Endothelial cell of umbilical vein (primary cell): ENCODE data around the gene ZBTB14. TPM values are rescaled to one million over a fixed set of nuclear protein-coding genes. Genes with fewer than 3 reads are reported as not detected.

Source experiments
- BruUV-seq: library from RNA; stranded (reverse); fragments of 400-500 nt; replicated peaks from 2 replicates; lab custom pipeline; 2021; lab: Mats Ljungman, UMichigan
- CTCF ChIA-PET: fragments of 300-600, 350-600 bp; sonication (Branson Sonifier 250); formaldehyde crosslinking; loops from one replicate; lab custom pipeline; 2021; ENCODE audit warnings: antibody characterized with exemption, inconsistent platforms; lab: Charles Lee
- POLR2A ChIA-PET: fragments of 300-600, 350-600 bp; sonication (Branson Sonifier 250); formaldehyde crosslinking; loops from one replicate; lab custom pipeline; 2021; ENCODE audit warnings: antibody characterized with exemption, inconsistent platforms; lab: Charles Lee
- DNase-seq: peaks from one replicate; pipeline ENCODE4 v3.0.0-alpha.2; 2011; ENCODE audit warnings: low read depth, low spot score
- FAIRE-seq: peaks from 2 replicates; lab custom pipeline; 2011; peaks lifted over from hg19 to GRCh38; lab: Jason Lieb, UNC
- H2AFZ ChIP-seq: 2 replicates; pipeline ENCODE4 v1.6.0; 2012; ENCODE audit warnings: low read depth, low read length, control low read depth, inconsistent platforms
- H3K27ac ChIP-seq: 2 replicates; pipeline ENCODE4 v1.5.1; 2011; ENCODE audit warnings: low read depth, mild to moderate bottlenecking, control low read depth, low read length, moderate library complexity; ENCODE audit not compliant: insufficient read depth
- H3K27me3 ChIP-seq, 2 experiments: 2 replicates each; pipeline versions ENCODE4 v1.6.0 to v1.6.1; 2011; ENCODE audit warnings: low read length in 2 of 2, mixed read lengths in 1 of 2; ENCODE audit not compliant: control insufficient read depth in 2 of 2, insufficient read depth in 2 of 2
- H3K36me3 ChIP-seq, 2 experiments: 2 replicates in 1 of 2; 3 replicates in 1 of 2; pipeline ENCODE4 v1.5.1; 2011; ENCODE audit warnings: low read length in 2 of 2, mild to moderate bottlenecking in 1 of 2, moderate library complexity in 1 of 2; ENCODE audit not compliant: control insufficient read depth in 2 of 2, insufficient read depth in 2 of 2; ENCODE audit errors: extremely low read depth in 1 of 2
- H3K4me1 ChIP-seq: 3 replicates; pipeline ENCODE4 v1.5.1; 2011; ENCODE audit warnings: mild to moderate bottlenecking, low read length; ENCODE audit not compliant: control insufficient read depth, insufficient read depth; ENCODE audit errors: extremely low read depth
- H3K4me2 ChIP-seq: 2 replicates; pipeline ENCODE4 v1.6.1; 2011; ENCODE audit warnings: low read length, control low read depth, mixed read lengths; ENCODE audit not compliant: insufficient read depth
- H3K4me3 ChIP-seq, 3 experiments: fragments of 200-600 bp in 1 of 3; sonication (generic), shearing (Covaris generic) in 1 of 3; replicated peaks in 1 of 3; 2 replicates each; pipeline ENCODE4 v1.5.1; 2011 to 2016; ENCODE audit warnings: control low read depth in 3 of 3, low read length in 3 of 3, mild to moderate bottlenecking in 2 of 3, inconsistent platforms in 1 of 3, low read depth in 1 of 3, moderate library complexity in 1 of 3; ENCODE audit not compliant: insufficient read depth in 1 of 3
- H3K79me2 ChIP-seq: 2 replicates; pipeline ENCODE4 v1.6.0; 2012; ENCODE audit warnings: low read length, inconsistent platforms; ENCODE audit not compliant: control insufficient read depth, insufficient read depth
- H3K9ac ChIP-seq: replicated peaks from 2 replicates; pipeline ENCODE3; 2011; ENCODE audit warnings: low read length, control low read depth; ENCODE audit not compliant: insufficient read depth; ENCODE audit errors: extremely low read depth
- H3K9me1 ChIP-seq: replicated peaks from 3 replicates; pipeline ENCODE4 v1.6.0; 2011; ENCODE audit warnings: mild to moderate bottlenecking, low read length; ENCODE audit not compliant: control insufficient read depth, insufficient read depth; ENCODE audit errors: extremely low read depth
- H3K9me3 ChIP-seq: replicated peaks from 2 replicates; pipeline ENCODE4 v1.5.1; 2012; ENCODE audit warnings: low read length, inconsistent platforms; ENCODE audit not compliant: control insufficient read depth, insufficient read depth
- H4K20me1 ChIP-seq: replicated peaks from 2 replicates; pipeline ENCODE3; 2011; ENCODE audit warnings: mild to moderate bottlenecking, low read length; ENCODE audit not compliant: control insufficient read depth, insufficient read depth; ENCODE audit errors: extremely low read depth
- CTCF ChIP-seq, 2 donors: IDR thresholded peaks; 1 replicate in 1 of 2; 2 replicates in 1 of 2; pipeline ENCODE4 v1.5.1; 2011; ENCODE audit warnings: low read length in 2 of 2, mild to moderate bottlenecking in 2 of 2, moderate library complexity in 2 of 2, control low read depth in 1 of 2, inconsistent platforms in 1 of 2, low read depth in 1 of 2; ENCODE audit not compliant: insufficient read depth in 1 of 2; ENCODE audit errors: extremely low read depth in 1 of 2
- EZH2 ChIP-seq: IDR thresholded peaks from 2 replicates; pipeline ENCODE4 v1.6.1; 2012; ENCODE audit warnings: borderline replicate concordance, low read depth, mild to moderate bottlenecking, moderate library complexity, low read length, inconsistent platforms; ENCODE audit not compliant: severe bottlenecking
- FOS ChIP-seq: IDR thresholded peaks from 2 replicates; pipeline ENCODE4 v1.6.1; 2011; ENCODE audit warnings: mild to moderate bottlenecking, low read length, moderate library complexity, borderline replicate concordance; ENCODE audit not compliant: insufficient read depth
- GATA2 ChIP-seq: IDR thresholded peaks from 2 replicates; pipeline ENCODE4 v1.7.0; 2011; ENCODE audit warnings: low read depth, mild to moderate bottlenecking, moderate library complexity, mixed read lengths, low read length; ENCODE audit not compliant: insufficient read length, insufficient read depth
- JUN ChIP-seq: IDR thresholded peaks from 2 replicates; pipeline ENCODE4 v1.6.1; 2011; ENCODE audit warnings: borderline replicate concordance, low read depth; ENCODE audit not compliant: insufficient read length, insufficient read depth
- MAX ChIP-seq: IDR thresholded peaks from 2 replicates; pipeline ENCODE4 v1.6.1; 2011; ENCODE audit not compliant: insufficient read depth, insufficient read length
- MYC ChIP-seq: IDR thresholded peaks from one replicate; pipeline ENCODE4 v1.6.1; 2011; ENCODE audit warnings: mild to moderate bottlenecking, low read depth, low read length
- POLR2A ChIP-seq: IDR thresholded peaks from 2 replicates; pipeline ENCODE4 v1.6.1; 2012; ENCODE audit warnings: low read depth, mild to moderate bottlenecking, control low read depth, low read length
- POLR2AphosphoS5 ChIP-seq: IDR thresholded peaks from 2 replicates; pipeline ENCODE4 v1.6.1; 2012; ENCODE audit warnings: low read depth, mild to moderate bottlenecking, control low read depth, low read length, moderate library complexity; ENCODE audit not compliant: insufficient read depth
- dilution Hi-C: fragments of 300-500 bp; cut with MboI; formaldehyde crosslinking; loops from one replicate; pipeline ENCODE4 v1.15.0; 2019; ENCODE audit warnings: low sequenced_read_pairs; ENCODE audit not compliant: extremely low pct_ligation_motif_present
- intact Hi-C: fragments of 100-400 bp; cut with micrococcal nuclease; formaldehyde crosslinking; loops from one replicate; pipeline ENCODE4 v1.10.0; 2022
- polyA plus RNA-seq, 4 experiments: library from polyadenylated mRNA; depleted of rRNA in 3 of 4; stranded (reverse) in 3 of 4; unstranded in 1 of 4; fragments of >200 nt; gene quantifications; 2 replicates each; pipeline versions ENCODE4 v1.2.1 to v1.2.3, GENCODE V29; 2011 to 2012; ENCODE audit warnings: missing spikeins in 1 of 4
- total RNA-seq: library from RNA; stranded (reverse); gene quantifications from 2 replicates; pipeline ENCODE4 v1.2.3, GENCODE V29; 2021

The ZBTB14 gene
- total and polyA plus RNA-seq, 2 donors (not counting 3 experiments of a cell fraction or from before 2014, with no cell fraction given): 5.5 to 13.7 TPM

GRCh38 chr18:5317186-5317585, 21.7 kb upstream of the ZBTB14 start:
- H3K79me2 ChIP-seq: no peaks in the 10 kb centered on the region
- BruUV-seq: no TSS peak
- H3K4me1 ChIP-seq: no peaks in the 10 kb centered on the region
- H3K9ac ChIP-seq: no peak overlapping the region
- CTCF ChIA-PET: no interaction called here
- dilution Hi-C loops (no loop called here), intact Hi-C loops (no loop called here)
- H3K36me3 ChIP-seq: no peaks in the 10 kb centered on the region
- TF ChIP-seq MYC: no peak
- TF ChIP-seq GATA2: no peak
- no peak for TF ChIP-seq EZH2
- TF ChIP-seq MAX: no peak
- no peak for TF ChIP-seq POLR2AphosphoS5
- no peak for TF ChIP-seq JUN
- TF ChIP-seq CTCF (IDR thresholded peaks at IDR 0.05; ENCODE audit: extremely low read depth in 1 of 2, insufficient read depth in 1 of 2, low read depth in 1 of 2, low read length in 2 of 2): no peak
- TF ChIP-seq FOS: no peak
- no peak for TF ChIP-seq POLR2A
- no peak overlapping the region for H3K4me2 ChIP-seq
- no peaks in the 10 kb centered on the region for H3K9me1 ChIP-seq
- H3K27ac ChIP-seq: no peak overlapping the region
- POLR2A ChIA-PET: no interaction called here
- H3K27me3 ChIP-seq: no peaks in the 10 kb centered on the region
- H3K9me3 ChIP-seq: no peaks in the 10 kb centered on the region
- H3K4me3 ChIP-seq: no peak overlapping the region
- no peak for FAIRE-seq
- H2AFZ ChIP-seq: no peak overlapping the region
- DNase-seq: no peak
- no peaks in the 10 kb centered on the region for H4K20me1 ChIP-seq
